Activated CD8-positive, alpha-beta memory T cell treated with anti-CD3 and anti-CD28 coated beads for 1 hour (primary cell): ENCODE data around the gene LHFPL2.

Experiments
- DNase-seq, 2 donors: peaks; one replicate each; pipeline ENCODE4 v3.0.0-alpha.2; 2020; ENCODE audit warnings: low read depth in 1 of 2; ENCODE audit errors: extremely low read depth in 1 of 2

Gene LHFPL2

GRCh38 chr5:78547731-78548615, 100.6 kb downstream of the LHFPL2 start:
- DNase-seq: no peak

- no peak for DNase-seq
These were observed 101.4 kb downstream of the LHFPL2 start for GRCh38 chr5:78547183-78547582.

GRCh38 chr5:78546276-78546996, 102.1 kb downstream of the LHFPL2 start:
- no peak for DNase-seq

- DNase-seq: no peak
These were observed 103.2 kb downstream of the LHFPL2 start for GRCh38 chr5:78545406-78545805.

GRCh38 chr5:78544561-78545201, 103.9 kb downstream of the LHFPL2 start:
- DNase-seq: no peak

GRCh38 chr5:78543916-78544315, 104.7 kb downstream of the LHFPL2 start:
- no peak for DNase-seq

- DNase-seq: no peak
These were observed 105.3 kb downstream of the LHFPL2 start for GRCh38 chr5:78543292-78543691.

- DNase-seq: no peak
These were observed 106.2 kb downstream of the LHFPL2 start for GRCh38 chr5:78542321-78542840.

GRCh38 chr5:78541086-78541654, 107.4 kb downstream of the LHFPL2 start:
- DNase-seq: no peak

- DNase-seq: no peak
These were observed 108.1 kb downstream of the LHFPL2 start for GRCh38 chr5:78540335-78541085.

GRCh38 chr5:78538240-78538850, 110.2 kb downstream of the LHFPL2 start:
- no peak for DNase-seq

- DNase-seq: no peak
These were observed 110.8 kb downstream of the LHFPL2 start for GRCh38 chr5:78537821-78538220.

- no peak for DNase-seq
These were observed 111.2 kb downstream of the LHFPL2 start for GRCh38 chr5:78537411-78537810.

GRCh38 chr5:78536661-78537196, 111.8 kb downstream of the LHFPL2 start:
- no peak for DNase-seq

GRCh38 chr5:78534905-78535200, 113.7 kb downstream of the LHFPL2 start:
- DNase-seq: no peak

- DNase-seq: no peak
These were observed 114.2 kb downstream of the LHFPL2 start for GRCh38 chr5:78534148-78534904.

- DNase-seq: no peak
These were observed 115.2 kb downstream of the LHFPL2 start for GRCh38 chr5:78533356-78533755.

- DNase-seq: no peak
These were observed 118.1 kb downstream of the LHFPL2 start for GRCh38 chr5:78530342-78531096.
